Suprapubic skin (tissue), 4 donors: ENCODE results near the gene UPP1. TPM values are rescaled to one million over a fixed set of nuclear protein-coding genes. Genes with fewer than 3 reads are reported as not detected.

ENCODE experiments used
- DNase-seq, 2 donors: peaks; one replicate each; pipeline ENCODE4 v3.0.0-alpha.2; 2019; ENCODE audit warnings: low spot score in 2 of 2
- H3K27ac ChIP-seq: fragments of 200-600 bp; sonication (generic); one replicate; pipeline ENCODE4 v1.5.1; 2019
- H3K27me3 ChIP-seq: fragments of 200-600 bp; sonication (generic); one replicate; pipeline ENCODE4 v1.5.1; 2019
- H3K36me3 ChIP-seq: fragments of 200-600 bp; sonication (generic); one replicate; pipeline ENCODE4 v1.5.1; 2019
- H3K4me1 ChIP-seq: fragments of 200-600 bp; sonication (generic); one replicate; pipeline ENCODE4 v1.5.1; 2019
- H3K4me3 ChIP-seq: fragments of 200-600 bp; sonication (generic); one replicate; pipeline ENCODE4 v1.5.1; 2019; ENCODE audit warnings: mild to moderate bottlenecking
- H3K9me3 ChIP-seq: fragments of 200-600 bp; sonication (generic); one replicate; pipeline ENCODE4 v1.5.1; 2019
- EP300 ChIP-seq: sonication (generic); formaldehyde crosslinking; IDR thresholded peaks from one replicate; pipeline ENCODE4 v1.6.1; 2017; ENCODE audit warnings: antibody characterized with exemption
- POLR2A ChIP-seq, 2 donors: fragments of 450-650 bp; IDR thresholded peaks; one replicate each; pipeline ENCODE4 v1.6.1; 2017; ENCODE audit warnings: antibody characterized with exemption in 2 of 2, mild to moderate bottlenecking in 2 of 2, moderate library complexity in 2 of 2
- POLR2AphosphoS5 ChIP-seq, 3 donors: sonication (generic); formaldehyde crosslinking; IDR thresholded peaks; one replicate each; pipeline ENCODE4 v1.6.1; 2017; ENCODE audit warnings: antibody characterized with exemption in 3 of 3
- WGBS: methylation state at CpG from one replicate; pipeline ENCODE4 v1.1.5; 2018; 5-methylcytosine and 5-hydroxymethylcytosine counted together
- total RNA-seq, 4 donors: library from RNA; depleted of rRNA; stranded (reverse); fragments of >200 nt; gene quantifications; one replicate each; pipeline ENCODE4 v1.1.0, GENCODE V29; 2016
- TF ChIP-seq, protein P1 (sequence below), 2 donors: fragments of 200-600 bp in 1 of 2; fragments of 450-650 bp in 1 of 2; sonication (generic) in 1 of 2; IDR thresholded peaks; one replicate each; pipeline ENCODE4 v1.5.1; 2016 to 2019; ENCODE audit warnings: antibody characterized with exemption in 2 of 2, mild to moderate bottlenecking in 1 of 2, moderate library complexity in 1 of 2

The UPP1 gene
- total RNA-seq, 4 donors from 2014 or later = 2.2 to 11.9 (median 4.2) TPM

GRCh38 chr7:48084727-48085432, 4.2 kb upstream of the UPP1 start:
- DNase-seq = peak in 1 of 2 donors; percentile 85
- no peaks in the 10 kb centered on the region for H3K36me3 ChIP-seq
- H3K27me3 ChIP-seq = no peaks in the 10 kb centered on the region
- peak overlapping the region; percentile 61 for H3K27ac ChIP-seq
- peaks cover 35% of the 10 kb centered on the region for H3K4me1 ChIP-seq
- H3K9me3 ChIP-seq = no peaks in the 10 kb centered on the region
- TF ChIP-seq POLR2A (IDR thresholded peaks at IDR 0.05) (peak in 1 of 2 donors; percentile 52), POLR2AphosphoS5 (IDR thresholded peaks at IDR 0.05) (peak in 2 of 3 donors; percentile 30 to 38)
- TF ChIP-seq, protein P1, sequence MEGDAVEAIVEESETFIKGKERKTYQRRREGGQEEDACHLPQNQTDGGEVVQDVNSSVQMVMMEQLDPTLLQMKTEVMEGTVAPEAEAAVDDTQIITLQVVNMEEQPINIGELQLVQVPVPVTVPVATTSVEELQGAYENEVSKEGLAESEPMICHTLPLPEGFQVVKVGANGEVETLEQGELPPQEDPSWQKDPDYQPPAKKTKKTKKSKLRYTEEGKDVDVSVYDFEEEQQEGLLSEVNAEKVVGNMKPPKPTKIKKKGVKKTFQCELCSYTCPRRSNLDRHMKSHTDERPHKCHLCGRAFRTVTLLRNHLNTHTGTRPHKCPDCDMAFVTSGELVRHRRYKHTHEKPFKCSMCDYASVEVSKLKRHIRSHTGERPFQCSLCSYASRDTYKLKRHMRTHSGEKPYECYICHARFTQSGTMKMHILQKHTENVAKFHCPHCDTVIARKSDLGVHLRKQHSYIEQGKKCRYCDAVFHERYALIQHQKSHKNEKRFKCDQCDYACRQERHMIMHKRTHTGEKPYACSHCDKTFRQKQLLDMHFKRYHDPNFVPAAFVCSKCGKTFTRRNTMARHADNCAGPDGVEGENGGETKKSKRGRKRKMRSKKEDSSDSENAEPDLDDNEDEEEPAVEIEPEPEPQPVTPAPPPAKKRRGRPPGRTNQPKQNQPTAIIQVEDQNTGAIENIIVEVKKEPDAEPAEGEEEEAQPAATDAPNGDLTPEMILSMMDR (IDR thresholded peaks at IDR 0.05) = no peak
- H3K4me3 ChIP-seq = no peak overlapping the region
- 61% methylated on average over 9 of the region's 9 CpGs for WGBS

GRCh38 chr7:48085433-48085791, 3.7 kb upstream of the UPP1 start:
- Histone ChIP-seq H3K4me1 (peaks cover 40% of the 10 kb centered on the region), H3K4me3 (no peak overlapping the region), H3K27me3 (no peaks in the 10 kb centered on the region), H3K27ac (peak overlapping the region; percentile 61), H3K9me3 (no peaks in the 10 kb centered on the region), H3K36me3 (no peaks in the 10 kb centered on the region)
- WGBS = 100% methylated on average over 1 of the region's 1 CpG
- DNase-seq = no peak
- TF ChIP-seq POLR2AphosphoS5 (IDR thresholded peaks at IDR 0.05) (no peak), EP300 (no peak), POLR2A (IDR thresholded peaks at IDR 0.05) (no peak)
- TF ChIP-seq, protein P1 (IDR thresholded peaks at IDR 0.05) = no peak

GRCh38 chr7:48085942-48086341, 3.1 kb upstream of the UPP1 start:
- H3K4me1 ChIP-seq = peaks cover 42% of the 10 kb centered on the region
- no peaks in the 10 kb centered on the region for H3K27me3 ChIP-seq
- H3K36me3 ChIP-seq = no peaks in the 10 kb centered on the region
- no peak for TF ChIP-seq EP300
- no peak for TF ChIP-seq POLR2AphosphoS5 (IDR thresholded peaks at IDR 0.05)
- TF ChIP-seq, protein P1 (IDR thresholded peaks at IDR 0.05) = no peak
- TF ChIP-seq POLR2A (IDR thresholded peaks at IDR 0.05) = no peak
- no peak for DNase-seq
- WGBS = 73% methylated on average over 1 of the region's 1 CpG
- H3K27ac ChIP-seq = peak overlapping the region; percentile 61
- no peak overlapping the region for H3K4me3 ChIP-seq
- H3K9me3 ChIP-seq = no peaks in the 10 kb centered on the region

DNA sequence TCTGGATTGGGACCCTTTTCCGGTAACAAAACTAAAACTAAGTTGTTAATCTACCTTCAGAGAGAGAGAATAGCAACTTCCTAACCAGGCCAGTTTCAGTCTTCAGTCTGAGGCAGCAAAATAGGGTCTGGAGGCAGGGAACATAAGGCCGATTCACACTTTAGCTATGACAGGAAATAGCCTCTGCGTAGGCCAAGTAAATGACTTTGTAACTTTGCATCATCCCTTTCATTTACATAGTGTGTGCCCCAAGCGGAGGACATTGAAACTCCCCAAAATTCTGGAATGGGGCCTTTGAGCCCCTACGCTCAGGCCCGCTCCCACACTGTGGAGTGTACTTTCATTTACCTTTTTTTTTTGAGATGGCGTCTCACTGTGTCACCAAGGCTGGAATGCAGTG, 1.7 kb upstream of the UPP1 start:
- Histone ChIP-seq H3K27ac (no peak overlapping the region), H3K4me3 (no peak overlapping the region), H3K9me3 (no peaks in the 10 kb centered on the region), H3K36me3 (peaks cover 7% of the 10 kb centered on the region), H3K27me3 (no peaks in the 10 kb centered on the region), H3K4me1 (peaks cover 42% of the 10 kb centered on the region)
- no peak for TF ChIP-seq EP300
- 87% methylated on average over 7 of the region's 7 CpGs for WGBS
- no peak for DNase-seq

DNA sequence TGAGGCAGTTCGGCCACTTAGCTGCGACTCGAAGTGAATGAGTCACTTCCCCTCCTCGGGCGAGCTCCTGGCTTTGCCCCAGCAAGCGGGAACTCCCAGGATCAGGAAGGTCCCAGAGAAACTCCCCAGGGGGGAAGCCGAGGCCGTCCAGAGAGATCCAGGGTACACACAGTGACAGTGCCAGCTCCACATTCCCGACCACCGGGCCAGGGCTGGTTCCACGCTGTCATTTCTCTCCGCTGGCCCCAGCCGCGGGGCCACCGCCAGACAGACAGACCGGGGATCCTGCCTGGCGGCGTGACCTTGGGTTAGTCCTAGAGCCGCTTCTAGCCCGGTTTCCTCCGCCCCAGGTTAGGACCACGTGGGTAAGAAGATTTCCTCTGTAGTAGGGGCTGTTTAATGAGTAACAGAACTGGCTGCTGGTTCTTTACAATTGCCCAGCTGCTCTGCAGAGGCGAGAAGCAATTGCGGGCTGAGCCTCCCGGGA, 463 bp upstream of the UPP1 start:
- peaks cover 42% of the 10 kb centered on the region for H3K4me1 ChIP-seq
- TF ChIP-seq EP300 (no peak), POLR2A (IDR thresholded peaks at IDR 0.05) (no peak), POLR2AphosphoS5 (IDR thresholded peaks at IDR 0.05) (peak in 2 of 3 donors; percentile 2 to 31)
- TF ChIP-seq, protein P1 (IDR thresholded peaks at IDR 0.05) = no peak
- WGBS = 0% methylated on average over 18 of the region's 25 CpGs

More for the DNA sequence above, 463 bp upstream of the UPP1 start:
- H3K36me3 ChIP-seq = peaks cover 12% of the 10 kb centered on the region
- H3K4me3 ChIP-seq = peak overlapping the region; percentile 88
- DNase-seq = peak; percentile 94 to 96
- no peaks in the 10 kb centered on the region for H3K9me3 ChIP-seq
- peak overlapping the region; percentile 93 for H3K27ac ChIP-seq
- no peaks in the 10 kb centered on the region for H3K27me3 ChIP-seq
